MM.1S (cell line): ENCODE results near the gene GAS5.

Source experiments
- CTCF ChIP-seq: fragments of 300-600 bp; sonication (generic); IDR thresholded peaks from 2 replicates; pipeline ENCODE4 v1.5.1; 2016; ENCODE audit warnings: antibody characterized with exemption, low read length, mixed read lengths
- EZH2 ChIP-seq: fragments of 300-600 bp; sonication (generic); optimal IDR thresholded peaks from 2 replicates; pipeline ENCODE3; 2017; ENCODE audit warnings: low read depth, mild to moderate bottlenecking, antibody characterized with exemption, low read length, mixed read lengths
- EZH2phosphoT487 ChIP-seq: fragments of 300-600 bp; sonication (generic); IDR thresholded peaks from 2 replicates; pipeline ENCODE4 v1.6.1; 2018; ENCODE audit warnings: antibody characterized with exemption, low read length

- TF ChIP-seq CTCF (no peak), EZH2 (no peak), EZH2phosphoT487 (no peak)
Measured at GRCh38 chr1:173903827-173904531, 36.2 kb upstream of the GAS5 start.
